Measurements from ENCODE around the gene DSCAML1.

- TF ChIP-seq POLR2AphosphoS5 (IDR thresholded peaks at IDR 0.05) (no peak), CTCF (IDR thresholded peaks at IDR 0.05) (no peak)
These were observed 7.8 kb downstream of the DSCAML1 start for GRCh38 chr11:117789241-117789640.
